MG63 (cell line): ENCODE results near the gene ATP7B. TPM values are rescaled to one million over a fixed set of nuclear protein-coding genes. Genes with fewer than 3 reads are reported as not detected.

Source experiments
- DNase-seq: peaks from one replicate; pipeline ENCODE4 v3.0.0-alpha.2; 2020
- H3K27me3 ChIP-seq: fragments of 250-450 bp; sonication (Bioruptor Pico); 2 replicates; pipeline ENCODE4 v1.5.1; 2020; ENCODE audit warnings: mild to moderate bottlenecking, moderate library complexity
- H3K36me3 ChIP-seq: fragments of 250-450 bp; sonication (Bioruptor Pico); 2 replicates; pipeline ENCODE4 v1.5.1; 2020; ENCODE audit warnings: mild to moderate bottlenecking, moderate library complexity
- H3K4me3 ChIP-seq: fragments of 250-450 bp; sonication (Bioruptor Pico); 2 replicates; pipeline ENCODE4 v1.5.1; 2020; ENCODE audit warnings: mild to moderate bottlenecking, moderate library complexity
- H3K9me3 ChIP-seq: fragments of 250-450 bp; sonication (Bioruptor Pico); 2 replicates; pipeline ENCODE4 v1.5.1; 2020; ENCODE audit warnings: mild to moderate bottlenecking, moderate library complexity
- total RNA-seq: library from RNA; depleted of rRNA; stranded (reverse); fragments of >200 nt; shearing (Covaris generic); gene quantifications from 2 replicates; pipeline ENCODE4 v1.2.3, GENCODE V29; 2014; ENCODE audit warnings: low replicate concordance

The ATP7B gene
- total RNA-seq, 1 experiment from 2014 or later: 6.9 TPM

DNA sequence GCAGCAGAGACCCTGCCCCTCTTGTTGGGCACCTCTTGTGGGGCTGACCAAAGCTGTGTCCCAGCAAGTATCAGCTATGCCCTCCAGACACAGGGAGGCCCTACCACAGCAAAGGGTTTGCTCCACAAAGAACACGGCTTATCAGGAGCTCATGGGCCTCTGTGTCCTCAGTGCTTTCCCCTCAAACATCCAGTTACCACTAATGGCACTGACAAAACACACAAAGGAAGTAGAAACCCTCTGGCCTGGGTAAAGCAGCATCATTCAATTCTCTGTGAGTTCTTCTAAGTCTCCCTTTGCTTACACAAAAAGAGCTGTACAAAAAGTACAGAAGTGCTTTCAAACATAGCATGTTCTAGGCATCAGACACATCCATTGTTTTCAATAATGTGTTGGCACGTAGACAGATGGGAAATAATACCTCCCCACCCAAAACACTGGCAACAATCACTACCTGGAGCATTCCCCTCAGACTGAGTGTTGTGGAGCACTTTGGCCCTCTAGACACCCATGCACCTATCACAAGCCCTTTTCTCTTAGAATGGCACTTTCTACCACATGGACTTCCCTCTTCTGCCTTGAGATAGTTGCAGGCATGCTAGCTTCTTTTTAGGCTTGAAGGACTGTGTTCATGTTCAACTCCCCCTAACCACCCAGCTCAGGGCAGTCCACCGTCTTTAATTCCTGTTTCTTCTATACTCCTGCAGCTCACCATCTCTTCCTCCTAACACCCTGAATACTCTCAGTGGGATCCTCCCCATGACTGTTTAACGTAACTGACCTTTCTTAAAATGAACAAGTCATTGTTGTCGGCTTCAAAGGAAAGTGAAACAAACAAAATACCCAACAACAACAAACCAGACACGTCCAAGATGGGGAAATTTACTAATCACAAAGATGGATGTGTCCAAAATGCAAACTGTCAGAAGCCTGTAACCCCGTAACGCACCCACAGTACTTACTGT, 43.5 kb downstream of the ATP7B start:
- H3K4me3 ChIP-seq: no peak overlapping the region
- no peaks in the 10 kb centered on the region for H3K27me3 ChIP-seq
- no peak for DNase-seq
- no peaks in the 10 kb centered on the region for H3K36me3 ChIP-seq
- H3K9me3 ChIP-seq: no peaks in the 10 kb centered on the region

DNA sequence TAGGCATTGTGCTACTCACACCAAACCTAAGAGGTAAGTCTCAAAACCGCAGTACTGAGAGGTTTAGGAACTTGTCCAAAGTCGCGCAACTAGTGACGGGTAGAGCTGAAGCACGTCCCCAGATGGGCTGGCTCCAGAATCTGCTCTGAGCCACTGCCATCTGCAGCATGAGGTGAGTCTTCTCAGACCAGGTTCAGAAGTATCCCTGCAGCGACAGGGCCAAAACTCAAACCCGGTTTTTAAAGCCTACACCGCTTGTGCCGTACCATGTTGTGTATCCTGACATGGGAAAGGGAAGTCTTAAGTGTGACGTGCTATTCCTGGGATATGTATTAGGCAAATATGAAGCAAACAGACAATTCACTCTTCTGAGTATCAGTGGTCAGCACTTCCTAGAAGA, 45.1 kb downstream of the ATP7B start:
- no peak overlapping the region for H3K4me3 ChIP-seq
- H3K27me3 ChIP-seq: no peaks in the 10 kb centered on the region
- H3K36me3 ChIP-seq: no peaks in the 10 kb centered on the region
- DNase-seq: no peak
- no peaks in the 10 kb centered on the region for H3K9me3 ChIP-seq

DNA sequence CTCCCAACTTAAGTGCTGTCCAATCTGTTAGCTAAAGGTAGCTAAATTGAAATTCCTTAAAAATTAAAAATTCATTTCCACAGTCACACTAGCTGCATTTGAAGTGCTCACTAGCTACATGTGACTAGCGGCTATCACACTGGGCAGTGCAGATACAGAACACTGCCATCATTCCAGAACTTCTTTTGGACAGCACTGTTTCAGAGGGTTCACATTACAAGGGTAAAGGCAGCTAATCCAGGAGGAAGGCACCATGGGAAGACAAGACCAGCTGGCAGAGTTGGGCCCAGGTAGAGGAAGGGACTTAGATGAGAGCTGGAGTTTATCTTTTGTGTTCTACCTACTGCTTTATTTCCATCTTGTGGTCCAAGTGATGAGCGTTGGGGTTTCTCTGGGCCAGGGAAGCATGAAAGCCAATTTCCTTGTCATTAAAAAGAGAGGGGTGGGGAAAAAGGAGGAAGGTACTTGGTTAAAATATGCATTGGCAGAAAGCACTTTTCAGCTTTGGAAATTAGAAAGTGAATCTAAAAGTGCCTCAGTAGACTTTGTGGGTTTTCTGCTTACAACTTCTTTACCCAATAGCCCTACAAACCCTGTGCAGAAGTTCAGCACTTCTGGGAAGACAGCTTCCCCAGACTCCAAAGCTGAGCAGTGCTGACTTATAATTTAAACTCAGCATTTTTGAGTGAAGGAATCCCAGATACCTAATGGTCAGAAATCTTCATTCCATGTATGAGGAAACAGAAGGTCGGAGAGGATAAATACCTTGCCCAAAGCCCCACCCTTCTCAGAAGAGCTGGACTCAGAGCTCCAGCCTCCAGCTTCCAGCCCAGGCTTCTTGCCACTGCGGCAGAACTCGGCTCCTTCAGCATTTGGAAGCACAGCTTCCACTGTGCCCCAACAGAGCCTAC, 49.5 kb downstream of the ATP7B start:
- H3K36me3 ChIP-seq: no peaks in the 10 kb centered on the region
- no peaks in the 10 kb centered on the region for H3K9me3 ChIP-seq
- no peaks in the 10 kb centered on the region for H3K27me3 ChIP-seq
- no peak for DNase-seq
- H3K4me3 ChIP-seq: no peak overlapping the region

DNA sequence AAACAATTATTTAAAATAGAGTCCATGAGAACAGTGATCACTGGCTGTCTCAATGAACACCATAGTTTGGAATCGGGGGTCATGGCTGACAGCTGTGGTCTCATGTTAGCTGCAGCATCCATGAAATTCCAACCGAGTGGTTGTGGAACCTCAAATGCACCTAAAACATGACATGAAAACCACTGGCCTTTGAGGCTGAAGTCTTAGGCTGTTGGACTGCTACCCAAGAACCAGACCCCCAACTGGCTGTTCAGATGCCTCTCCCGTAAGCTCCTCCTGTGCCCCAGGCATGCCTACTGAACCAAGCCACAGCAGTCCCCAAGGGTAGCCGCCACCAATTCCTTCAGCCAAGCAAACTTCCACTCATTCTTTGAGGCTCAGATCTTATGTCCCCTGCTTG, 50.5 kb downstream of the ATP7B start:
- DNase-seq: no peak
- H3K9me3 ChIP-seq: no peaks in the 10 kb centered on the region
- no peaks in the 10 kb centered on the region for H3K36me3 ChIP-seq
- H3K4me3 ChIP-seq: no peak overlapping the region
- no peaks in the 10 kb centered on the region for H3K27me3 ChIP-seq

DNA sequence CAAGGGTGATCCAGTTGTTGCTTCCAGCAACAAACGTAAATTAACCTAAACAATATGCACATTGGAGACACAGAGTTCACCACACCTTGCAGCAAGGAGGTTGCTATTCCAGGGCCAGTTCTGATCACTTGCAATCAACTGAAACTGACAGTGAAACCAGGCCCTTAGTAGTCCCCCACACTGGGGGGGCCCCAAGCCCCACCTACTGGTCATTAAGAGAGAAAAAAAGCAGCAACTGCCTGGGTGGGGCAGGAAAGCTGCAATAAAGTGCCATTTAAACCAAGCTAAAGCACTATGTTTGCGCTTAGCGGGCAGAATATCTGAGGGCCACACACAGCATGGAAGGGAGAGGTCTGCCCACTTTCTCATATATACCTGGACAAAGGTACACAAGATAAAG, 51.5 kb downstream of the ATP7B start:
- no peak for DNase-seq
- Histone ChIP-seq H3K36me3 (no peaks in the 10 kb centered on the region), H3K4me3 (no peak overlapping the region), H3K9me3 (no peaks in the 10 kb centered on the region), H3K27me3 (no peaks in the 10 kb centered on the region)

DNA sequence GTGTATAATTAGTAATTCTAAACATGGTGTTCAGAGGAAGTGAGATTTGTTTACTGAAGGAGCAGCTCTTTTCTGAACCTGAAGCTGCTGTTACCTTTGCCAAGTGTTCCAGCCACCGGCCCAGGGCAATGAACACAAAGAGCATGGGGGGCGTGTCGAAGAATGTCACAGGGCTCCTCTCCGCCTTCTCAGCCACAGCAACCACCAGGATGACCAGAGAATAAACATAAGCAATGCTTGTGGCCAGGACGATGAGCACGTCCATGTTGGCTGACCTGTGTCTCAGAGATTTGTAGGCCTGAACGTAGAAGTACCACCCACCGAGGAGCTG, 53.1 kb downstream of the ATP7B start:
- no peak for DNase-seq
- no peaks in the 10 kb centered on the region for H3K27me3 ChIP-seq
- H3K36me3 ChIP-seq: no peaks in the 10 kb centered on the region
- H3K9me3 ChIP-seq: no peaks in the 10 kb centered on the region
- no peak overlapping the region for H3K4me3 ChIP-seq

DNA sequence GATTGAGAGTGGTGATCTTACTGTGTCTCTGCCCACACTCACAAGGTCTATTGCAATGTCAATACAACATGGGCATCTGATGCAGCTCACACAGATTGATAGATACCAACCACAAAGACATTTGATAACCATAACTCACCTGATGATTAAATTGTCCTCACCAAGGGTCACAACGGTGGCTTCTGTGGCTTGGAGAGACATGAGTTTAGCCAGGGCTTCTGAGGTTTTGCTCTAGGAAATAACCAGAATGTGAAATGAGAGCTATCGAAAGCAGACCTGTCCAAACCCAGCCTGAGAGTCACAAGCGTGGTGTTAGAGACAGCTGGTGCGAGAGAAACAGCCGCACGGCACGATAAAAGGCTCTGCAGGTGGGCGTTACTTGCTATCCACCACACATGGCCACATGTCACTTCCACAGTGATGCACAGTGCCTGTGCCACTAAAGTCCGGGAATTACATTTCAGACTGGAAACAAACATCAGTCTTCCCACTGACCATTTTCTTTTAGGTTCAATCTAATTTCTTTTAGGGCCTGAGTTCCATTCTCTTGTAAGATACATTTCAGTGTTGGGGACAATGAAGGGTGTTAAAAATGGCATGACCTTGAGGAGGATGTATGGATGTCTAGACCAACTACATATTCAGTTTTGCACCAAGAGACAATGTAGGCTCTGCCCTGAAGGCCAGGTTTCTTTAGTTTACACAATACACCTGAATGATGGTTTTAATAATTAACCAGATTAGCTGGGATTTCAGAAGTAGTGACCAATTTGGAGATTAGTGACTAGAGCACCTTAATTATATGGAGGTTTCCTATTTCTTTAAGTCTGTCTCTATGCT, 53.7 kb downstream of the ATP7B start:
- Histone ChIP-seq H3K4me3 (no peak overlapping the region), H3K27me3 (no peaks in the 10 kb centered on the region), H3K9me3 (no peaks in the 10 kb centered on the region), H3K36me3 (no peaks in the 10 kb centered on the region)
- DNase-seq: no peak

DNA sequence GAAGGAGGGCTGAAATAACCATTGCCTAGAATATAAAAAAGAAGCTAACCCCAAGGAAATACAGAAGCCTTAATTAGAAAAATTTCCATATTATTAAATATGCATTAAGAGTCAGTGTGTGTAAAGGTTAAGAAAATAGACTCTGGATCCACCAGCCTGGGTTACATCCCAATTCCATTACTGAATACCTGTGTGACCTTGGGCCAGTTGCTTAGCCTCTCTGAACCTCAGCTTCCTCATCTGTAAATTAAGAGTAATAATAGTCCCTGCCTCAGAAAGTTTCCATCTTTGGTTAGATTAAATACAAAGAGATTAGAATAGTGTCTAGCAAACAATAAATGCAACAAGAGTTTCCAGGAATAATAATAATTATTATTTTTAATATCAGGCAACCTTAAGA, 54.5 kb downstream of the ATP7B start:
- H3K9me3 ChIP-seq: no peaks in the 10 kb centered on the region
- DNase-seq: no peak
- H3K27me3 ChIP-seq: no peaks in the 10 kb centered on the region
- H3K4me3 ChIP-seq: no peak overlapping the region
- no peaks in the 10 kb centered on the region for H3K36me3 ChIP-seq

DNA sequence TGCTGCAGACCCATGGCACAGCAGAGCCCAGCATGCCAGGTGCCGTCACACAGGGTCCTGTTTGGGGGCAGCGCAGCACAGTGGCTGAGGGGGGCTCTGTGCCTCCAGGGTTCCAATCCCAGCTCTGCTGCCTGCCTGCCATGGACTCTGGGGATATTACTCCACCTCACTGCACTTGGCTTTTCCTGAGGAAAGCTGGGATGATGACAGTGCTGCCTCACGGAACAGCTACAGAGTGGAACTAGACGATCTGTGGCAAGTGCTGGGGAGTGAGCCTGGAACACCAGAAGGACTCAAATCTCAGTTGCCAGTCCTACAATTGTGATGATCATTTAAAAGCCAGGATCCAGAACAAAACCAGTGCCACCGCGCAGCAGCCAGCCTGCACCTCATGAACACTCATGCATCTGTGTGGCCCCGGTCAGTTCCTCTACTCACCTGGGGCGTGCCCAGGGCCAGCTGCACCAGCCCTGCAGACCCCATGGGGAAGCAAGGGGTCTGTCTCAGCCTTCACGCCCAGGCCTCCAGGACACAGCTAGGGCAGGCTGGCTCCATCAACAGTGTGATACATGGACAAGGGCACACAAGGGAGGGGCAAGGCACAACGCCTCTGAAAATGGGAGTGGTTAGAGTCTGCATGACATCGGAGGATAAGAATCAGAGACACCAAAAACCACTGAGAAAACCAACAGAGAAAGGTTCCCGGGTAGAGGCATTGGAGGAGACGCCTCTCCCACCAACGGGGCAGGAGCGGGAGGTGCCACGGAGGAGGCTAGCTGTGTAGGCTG, 55.2 kb downstream of the ATP7B start:
- Histone ChIP-seq H3K4me3 (no peak overlapping the region), H3K27me3 (no peaks in the 10 kb centered on the region), H3K9me3 (no peaks in the 10 kb centered on the region), H3K36me3 (no peaks in the 10 kb centered on the region)
- no peak for DNase-seq

DNA sequence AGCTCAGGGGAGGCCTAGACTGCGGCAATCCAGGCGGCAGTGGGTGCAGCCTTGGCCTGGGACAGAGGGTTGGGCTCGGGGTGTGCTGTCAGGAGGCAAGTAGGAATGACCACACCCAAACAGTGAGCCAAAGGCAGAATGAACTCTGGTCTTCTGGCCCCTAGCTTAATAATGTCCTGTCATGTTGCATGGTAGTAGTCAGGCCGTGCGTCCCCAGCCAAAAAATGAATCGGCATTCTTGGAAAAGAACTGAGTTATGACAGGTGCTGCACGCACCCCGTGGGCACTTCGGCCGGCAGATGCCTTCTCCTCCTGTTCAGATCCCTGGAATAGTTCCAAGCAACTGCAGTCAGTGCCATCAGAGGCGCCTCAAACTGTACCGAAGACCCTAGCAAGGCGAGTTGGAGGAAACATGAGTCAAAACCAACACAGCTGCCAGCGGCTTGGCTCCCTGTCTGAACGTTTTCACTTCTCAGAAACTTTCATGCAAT, 55.9 kb downstream of the ATP7B start:
- no peaks in the 10 kb centered on the region for H3K27me3 ChIP-seq
- DNase-seq: peak; percentile 88
- no peak overlapping the region for H3K4me3 ChIP-seq
- no peaks in the 10 kb centered on the region for H3K9me3 ChIP-seq
- no peaks in the 10 kb centered on the region for H3K36me3 ChIP-seq

DNA sequence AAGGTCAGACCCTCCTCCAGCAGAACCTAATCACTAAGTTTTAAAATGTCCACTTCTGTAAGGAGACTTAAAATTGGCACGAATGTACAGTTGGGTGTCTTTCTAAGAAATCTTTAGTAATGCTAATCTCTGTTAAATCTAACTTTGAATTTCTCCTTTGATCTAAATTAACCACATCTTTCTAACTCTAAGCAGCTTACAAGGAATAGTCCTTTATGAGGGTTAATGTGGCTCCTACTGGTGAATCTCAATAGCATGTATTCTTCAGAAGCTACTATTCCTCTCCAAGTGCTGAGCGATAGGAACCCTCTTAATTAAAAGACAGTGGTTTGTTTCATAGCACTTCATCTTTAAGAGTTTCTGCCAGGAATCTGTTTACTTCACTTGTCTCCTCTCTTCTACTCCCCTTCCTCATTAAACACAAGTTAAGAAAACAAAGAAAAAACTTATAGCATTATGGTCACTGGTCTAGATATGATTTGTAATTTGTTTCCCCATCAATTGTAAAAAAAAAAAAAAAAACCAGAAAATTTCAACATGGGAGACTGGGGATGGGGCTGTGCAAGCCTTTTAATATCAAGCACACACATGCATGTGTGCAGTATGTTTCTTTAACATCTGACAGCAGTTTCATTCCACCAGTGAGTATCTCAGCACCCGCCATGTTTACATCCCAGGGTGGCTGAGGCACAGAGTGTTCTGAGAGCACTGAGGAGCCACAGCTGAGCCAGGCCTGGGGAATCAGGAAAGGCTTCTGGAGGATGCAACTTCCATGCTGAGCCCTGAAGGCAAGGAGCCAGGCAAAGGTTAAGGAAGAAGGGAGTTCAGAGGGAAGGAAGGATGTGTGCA, 57.7 kb downstream of the ATP7B start:
- H3K4me3 ChIP-seq: no peak overlapping the region
- no peaks in the 10 kb centered on the region for H3K9me3 ChIP-seq
- H3K27me3 ChIP-seq: no peaks in the 10 kb centered on the region
- DNase-seq: no peak
- H3K36me3 ChIP-seq: no peaks in the 10 kb centered on the region

DNA sequence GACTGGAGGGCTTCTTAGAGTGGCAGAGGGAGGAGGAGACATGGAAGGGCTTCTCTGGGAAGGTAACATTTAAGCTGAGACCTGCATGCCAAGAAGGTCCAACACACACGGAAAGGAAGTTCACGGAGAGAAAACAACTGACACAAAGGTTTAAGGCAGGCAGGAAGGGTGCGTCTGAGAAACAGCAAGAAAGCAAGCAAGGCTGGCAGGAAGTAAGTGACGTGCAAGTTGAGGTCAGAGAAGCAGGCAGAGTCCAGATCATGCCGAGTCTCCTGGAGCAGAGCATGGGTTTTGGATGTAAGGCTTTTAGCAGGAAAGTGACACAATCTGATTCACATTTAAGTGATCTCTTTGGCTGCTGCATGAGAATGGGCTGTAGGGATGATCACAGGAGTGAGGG, 60.5 kb downstream of the ATP7B start:
- Histone ChIP-seq H3K27me3 (no peaks in the 10 kb centered on the region), H3K9me3 (no peaks in the 10 kb centered on the region), H3K4me3 (no peak overlapping the region), H3K36me3 (no peaks in the 10 kb centered on the region)
- no peak for DNase-seq

DNA sequence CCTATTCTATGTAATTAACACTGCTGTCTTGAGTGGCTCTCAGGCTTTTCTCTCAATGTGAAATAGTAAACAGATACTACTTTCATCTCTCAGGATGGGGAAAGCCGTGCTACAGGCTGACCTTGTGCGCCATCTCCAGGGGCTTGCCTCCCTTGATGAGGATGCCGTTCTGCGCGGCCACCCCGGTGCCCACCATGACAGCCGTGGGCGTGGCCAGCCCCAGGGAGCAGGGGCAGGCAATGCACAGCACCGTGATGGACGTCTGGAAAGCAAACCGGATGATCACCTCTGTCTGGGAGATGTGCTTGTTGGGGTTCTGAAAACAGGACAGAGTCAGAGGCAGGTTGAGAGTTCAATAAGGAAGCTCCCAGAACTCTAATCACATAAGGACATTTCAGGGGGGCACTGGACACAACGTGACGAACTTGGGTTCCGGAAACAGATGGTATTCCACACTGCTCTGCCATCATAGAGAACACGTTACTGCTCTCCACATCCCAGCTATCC, 65.0 kb downstream of the ATP7B start:
- DNase-seq: no peak

DNA sequence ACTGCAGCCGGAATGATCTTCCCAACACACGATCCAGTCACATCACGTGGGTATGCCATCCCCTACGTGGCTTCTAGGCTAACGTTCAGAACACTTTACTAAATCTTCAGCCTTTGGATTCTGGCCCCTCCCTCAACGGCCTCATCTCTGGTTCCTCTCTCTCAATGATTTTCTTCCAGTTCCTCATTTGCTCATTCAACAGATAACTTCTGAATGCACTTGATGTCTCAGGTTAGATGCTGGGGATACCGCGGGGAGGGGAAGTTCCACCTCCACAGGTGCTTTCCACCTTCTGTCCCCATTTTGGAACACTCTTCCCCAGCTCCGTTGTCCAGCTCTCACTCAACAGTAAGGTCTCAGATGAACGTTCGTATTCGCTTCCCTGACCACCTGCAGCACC, 66.1 kb downstream of the ATP7B start:
- H3K36me3 ChIP-seq: no peaks in the 10 kb centered on the region
- H3K27me3 ChIP-seq: no peaks in the 10 kb centered on the region
- DNase-seq: no peak
- no peaks in the 10 kb centered on the region for H3K9me3 ChIP-seq
- H3K4me3 ChIP-seq: no peak overlapping the region

More for the DNA sequence above, 65.0 kb downstream of the ATP7B start:
- no peaks in the 10 kb centered on the region for H3K36me3 ChIP-seq
- H3K9me3 ChIP-seq: no peaks in the 10 kb centered on the region
- H3K27me3 ChIP-seq: no peaks in the 10 kb centered on the region
- no peak overlapping the region for H3K4me3 ChIP-seq

DNA sequence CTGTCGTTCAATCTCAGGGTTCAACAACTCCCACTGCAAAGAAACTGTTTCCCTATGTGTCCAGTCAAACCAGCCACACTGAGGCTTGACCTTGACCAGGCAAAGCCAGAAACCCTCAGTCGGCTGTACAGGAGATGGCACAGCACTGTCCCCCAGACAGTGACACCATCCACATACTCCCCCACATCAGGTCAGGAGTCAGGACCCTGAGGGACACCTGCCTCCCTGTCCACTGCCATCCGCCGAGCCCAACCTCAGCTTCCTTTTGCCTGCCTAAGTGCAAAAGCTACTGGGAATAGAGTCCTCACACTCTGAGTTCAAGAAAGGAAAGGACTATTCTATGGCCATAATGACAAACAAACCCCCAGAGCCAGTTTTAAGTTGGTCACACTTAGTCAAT, 66.8 kb downstream of the ATP7B start:
- no peak overlapping the region for H3K4me3 ChIP-seq
- no peaks in the 10 kb centered on the region for H3K36me3 ChIP-seq
- H3K9me3 ChIP-seq: no peaks in the 10 kb centered on the region
- no peaks in the 10 kb centered on the region for H3K27me3 ChIP-seq
- DNase-seq: no peak
